Measurements from ENCODE around the gene ANKS1B. TPM values are rescaled to one million over a fixed set of nuclear protein-coding genes. Genes with fewer than 3 reads are reported as not detected.
A peak's percentile ranks its signal among the peaks of the same experiment; 100 is the strongest.

Gene ANKS1B
- total and polyA plus RNA-seq, 5 donors, result 0.43 to 7.4 (median 3.3) TPM

DNA sequence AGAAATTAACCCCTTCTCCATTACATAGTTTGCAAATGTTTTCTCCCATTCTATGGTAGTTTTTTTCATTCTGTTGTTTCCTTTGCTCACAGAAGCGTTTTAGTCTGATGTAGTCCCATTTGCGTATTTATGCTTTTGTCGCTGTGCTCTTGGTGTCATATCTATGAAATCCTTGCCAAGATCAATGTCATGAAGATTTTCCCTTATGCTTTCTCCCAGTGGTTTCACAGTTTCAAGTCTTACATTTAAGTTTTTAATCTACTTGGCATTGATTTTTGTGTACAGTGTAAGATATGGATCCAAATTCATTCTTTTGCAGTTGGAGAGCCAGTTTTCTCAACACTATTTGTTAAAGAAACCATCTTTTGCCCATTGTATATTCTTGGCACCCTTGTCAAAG lies 982.0 kb downstream of the ANKS1B start:
- H3K27ac ChIP-seq (ENCODE audit: low read length), result no peak overlapping the region
- DNase-seq (no peak), ATAC-seq (no peak)
- no peaks in the 10 kb centered on the region for H3K9me3 ChIP-seq (ENCODE audit: control insufficient read depth, low read length)
- no peaks in the 10 kb centered on the region for H3K4me1 ChIP-seq (ENCODE audit: control insufficient read depth, insufficient read depth, low read length)
- WGBS, result 88% methylated on average over 3 of the region's 3 CpGs
- intact Hi-C loops (cut with DNase I), result no loop called here
- H3K4me3 ChIP-seq (ENCODE audit: low read length), result no peak overlapping the region
- H3K27me3 ChIP-seq (ENCODE audit: control insufficient read depth, insufficient read depth), result no peaks in the 10 kb centered on the region

DNA sequence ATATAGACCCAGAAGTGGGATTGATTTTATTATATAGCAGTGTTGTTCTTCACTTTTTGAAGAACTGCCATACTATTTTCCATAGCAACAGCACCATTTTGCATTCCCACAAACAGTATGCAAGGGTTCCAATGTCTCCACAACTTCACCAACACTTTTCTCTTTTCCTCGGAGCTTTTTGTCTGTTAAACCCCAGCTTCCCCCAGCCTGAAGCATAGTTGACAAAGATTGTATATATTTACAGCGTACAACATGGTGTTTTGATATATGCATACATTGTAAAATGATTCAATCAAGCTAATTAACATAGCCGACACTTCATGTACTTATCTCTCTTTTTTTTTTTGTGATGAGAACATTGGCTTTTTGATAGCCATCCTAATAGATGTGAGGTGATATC lies 982.6 kb downstream of the ANKS1B start:
- 82% methylated on average over 3 of the region's 3 CpGs for WGBS
- Histone ChIP-seq H3K4me3 (ENCODE audit: low read length) (no peak overlapping the region), H3K27ac (ENCODE audit: low read length) (no peak overlapping the region), H3K9me3 (ENCODE audit: control insufficient read depth, low read length) (no peaks in the 10 kb centered on the region), H3K27me3 (ENCODE audit: control insufficient read depth, insufficient read depth) (no peaks in the 10 kb centered on the region), H3K4me1 (ENCODE audit: control insufficient read depth, insufficient read depth, low read length) (no peaks in the 10 kb centered on the region)
- DNase-seq, result no peak
- intact Hi-C loops (cut with DNase I), result no loop called here
- no peak for ATAC-seq

DNA sequence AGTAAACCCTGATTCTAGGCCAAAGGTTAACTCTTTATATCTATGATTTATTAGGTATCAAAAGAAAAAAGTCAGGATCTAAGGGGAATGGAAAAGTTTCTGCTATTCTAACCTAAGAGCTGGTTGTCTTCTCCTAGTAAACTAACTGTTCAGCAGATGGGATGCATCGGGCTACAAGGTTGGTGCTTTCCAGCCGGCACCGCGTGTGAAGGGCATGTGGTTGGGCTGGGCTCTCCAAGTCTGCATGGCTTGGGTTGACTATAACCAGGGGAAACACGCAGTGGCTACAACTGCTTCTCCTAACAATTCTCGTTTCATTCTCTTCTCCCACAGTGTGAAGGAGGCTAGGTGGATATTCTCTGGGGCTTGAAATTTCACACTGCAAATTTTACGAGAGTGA lies 985.2 kb downstream of the ANKS1B start:
- Histone ChIP-seq H3K27me3 (ENCODE audit: control insufficient read depth, insufficient read depth) (no peaks in the 10 kb centered on the region), H3K4me3 (ENCODE audit: low read length) (no peak overlapping the region), H3K9me3 (ENCODE audit: control insufficient read depth, low read length) (no peaks in the 10 kb centered on the region), H3K4me1 (ENCODE audit: control insufficient read depth, insufficient read depth, low read length) (no peaks in the 10 kb centered on the region), H3K27ac (ENCODE audit: low read length) (no peak overlapping the region)
- ATAC-seq (no peak), DNase-seq (peak in 1 of 3 donors; percentile 18)
- intact Hi-C loops (cut with DNase I), result loop anchor here in 3 of 4 donors (5.0 kb wide), 1 partner anchor 302 kb away; no protein-coding TSS in a partner anchor
- WGBS, result 68% methylated on average over 7 of the region's 7 CpGs

DNA sequence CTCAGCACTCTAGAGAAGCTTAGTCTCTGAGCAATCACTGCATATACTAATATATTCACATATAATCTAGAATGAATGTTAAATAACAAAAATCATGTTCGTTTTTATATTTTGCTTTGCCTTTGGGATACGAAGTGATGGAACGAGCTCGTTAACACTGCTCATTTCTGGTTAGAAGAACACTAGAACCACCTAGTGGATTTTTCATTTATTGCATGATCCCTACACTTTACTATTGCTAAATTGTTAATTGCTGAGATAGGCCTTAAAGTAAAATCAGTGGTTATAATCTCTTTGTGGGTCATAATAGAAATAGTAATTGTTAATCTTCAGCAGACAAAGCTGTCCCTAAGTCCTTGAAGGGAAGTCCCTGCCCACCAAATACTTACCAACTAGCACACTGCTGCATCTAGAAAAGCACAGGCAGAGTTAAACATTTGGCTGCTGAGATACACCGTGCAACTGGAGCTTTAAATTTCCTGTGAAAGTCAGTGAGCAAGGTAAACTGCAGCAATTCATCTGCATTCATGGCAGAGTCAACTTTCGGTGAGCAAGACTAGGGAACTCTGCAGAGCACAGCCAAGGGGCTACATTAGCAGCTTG lies 985.9 kb downstream of the ANKS1B start:
- Histone ChIP-seq H3K4me1 (ENCODE audit: control insufficient read depth, insufficient read depth, low read length) (no peaks in the 10 kb centered on the region), H3K27me3 (ENCODE audit: control insufficient read depth, insufficient read depth) (no peaks in the 10 kb centered on the region), H3K4me3 (ENCODE audit: low read length) (no peak overlapping the region), H3K9me3 (ENCODE audit: control insufficient read depth, low read length) (no peaks in the 10 kb centered on the region), H3K27ac (ENCODE audit: low read length) (no peak overlapping the region)
- 22% methylated on average over 6 of the region's 6 CpGs for WGBS
- intact Hi-C loops (cut with DNase I), result loop anchor here in 3 of 4 donors (5.0 kb wide), 1 partner anchor 301 kb away; no protein-coding TSS in a partner anchor
- ATAC-seq (peak; percentile 59 to 71), DNase-seq (no peak)

DNA sequence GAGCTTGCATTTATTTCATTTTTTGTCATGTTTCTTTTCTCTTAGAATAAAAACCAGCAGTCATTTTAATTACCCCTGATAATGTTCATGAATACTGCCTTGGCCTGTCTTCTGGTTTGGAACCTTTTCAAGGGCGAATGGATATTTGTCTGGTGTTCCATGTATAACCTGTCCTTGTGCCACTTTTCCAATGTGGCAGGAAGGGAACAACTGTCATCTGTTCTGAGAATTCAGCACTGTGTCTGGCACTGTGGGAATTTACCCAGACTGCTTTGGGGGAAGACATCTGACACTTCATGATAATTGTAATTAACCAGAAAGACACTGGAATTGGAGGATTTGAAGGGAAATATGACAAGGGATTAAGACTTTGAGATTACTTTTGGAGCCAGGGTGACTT lies 986.8 kb downstream of the ANKS1B start:
- Histone ChIP-seq H3K27ac (ENCODE audit: low read length) (no peak overlapping the region), H3K4me3 (ENCODE audit: low read length) (no peak overlapping the region), H3K27me3 (ENCODE audit: control insufficient read depth, insufficient read depth) (no peaks in the 10 kb centered on the region), H3K9me3 (ENCODE audit: control insufficient read depth, low read length) (no peaks in the 10 kb centered on the region), H3K4me1 (ENCODE audit: control insufficient read depth, insufficient read depth, low read length) (no peaks in the 10 kb centered on the region)
- intact Hi-C loops (cut with DNase I), result loop anchor here in 3 of 4 donors (5.0 kb wide), 1 partner anchor 301 kb away; no protein-coding TSS in a partner anchor
- DNase-seq (no peak), ATAC-seq (no peak)
- WGBS, result 69% methylated on average over 1 of the region's 1 CpG

DNA sequence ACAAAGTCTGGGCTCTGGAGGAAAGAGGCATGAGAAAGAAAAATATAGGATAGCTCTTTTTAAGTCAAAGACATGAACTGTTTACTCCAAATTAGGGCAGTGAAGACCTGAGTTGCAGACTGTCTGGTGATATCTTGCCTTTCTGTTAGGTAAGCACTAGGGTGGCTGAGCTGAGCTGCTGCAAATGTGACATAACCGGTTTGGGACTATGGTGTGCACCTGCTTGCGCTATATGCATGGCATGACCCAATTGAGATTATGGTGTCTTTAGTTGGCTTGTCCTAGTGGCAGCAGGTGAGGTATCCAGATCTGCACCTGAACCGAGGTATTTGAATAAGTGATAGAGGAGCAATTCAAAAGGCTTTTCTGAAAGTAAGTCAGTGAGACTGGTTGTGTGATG lies 994.1 kb downstream of the ANKS1B start:
- DNase-seq, result no peak
- Histone ChIP-seq H3K27me3 (ENCODE audit: control insufficient read depth, insufficient read depth) (no peaks in the 10 kb centered on the region), H3K9me3 (ENCODE audit: control insufficient read depth, low read length) (no peaks in the 10 kb centered on the region), H3K4me1 (ENCODE audit: control insufficient read depth, insufficient read depth, low read length) (no peaks in the 10 kb centered on the region), H3K27ac (ENCODE audit: low read length) (no peak overlapping the region), H3K4me3 (ENCODE audit: low read length) (no peak overlapping the region)
- WGBS, result 84% methylated on average over 3 of the region's 3 CpGs
- intact Hi-C loops (cut with DNase I), result no loop called here
- no peak for ATAC-seq

DNA sequence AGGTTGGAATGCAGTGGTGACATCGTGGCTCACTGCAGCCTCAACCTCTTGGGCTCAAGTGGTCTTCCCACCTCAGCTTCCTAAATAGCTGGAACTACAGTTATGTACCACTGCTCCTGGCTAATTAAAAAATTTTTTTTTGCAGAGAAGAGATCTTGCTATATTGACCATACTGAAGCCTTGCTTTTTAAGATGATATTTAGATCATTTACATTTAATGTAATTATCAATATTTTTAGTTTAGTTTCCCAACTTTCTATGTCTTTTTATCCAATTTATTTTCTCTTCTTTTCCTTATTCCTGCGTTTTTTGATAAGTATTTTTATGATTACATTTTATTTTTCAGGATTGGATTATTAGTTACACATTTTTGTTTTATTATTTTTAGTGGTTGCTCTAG lies 999.6 kb downstream of the ANKS1B start:
- Histone ChIP-seq H3K27me3 (ENCODE audit: control insufficient read depth, insufficient read depth) (no peaks in the 10 kb centered on the region), H3K9me3 (ENCODE audit: control insufficient read depth, low read length) (peaks cover 2% of the 10 kb centered on the region), H3K4me3 (ENCODE audit: low read length) (no peak overlapping the region), H3K27ac (ENCODE audit: low read length) (no peak overlapping the region), H3K4me1 (ENCODE audit: control insufficient read depth, insufficient read depth, low read length) (no peaks in the 10 kb centered on the region)
- no peak for DNase-seq
- 72% methylated on average over 2 of the region's 2 CpGs for WGBS
- intact Hi-C loops (cut with DNase I), result no loop called here
- no peak for ATAC-seq

DNA sequence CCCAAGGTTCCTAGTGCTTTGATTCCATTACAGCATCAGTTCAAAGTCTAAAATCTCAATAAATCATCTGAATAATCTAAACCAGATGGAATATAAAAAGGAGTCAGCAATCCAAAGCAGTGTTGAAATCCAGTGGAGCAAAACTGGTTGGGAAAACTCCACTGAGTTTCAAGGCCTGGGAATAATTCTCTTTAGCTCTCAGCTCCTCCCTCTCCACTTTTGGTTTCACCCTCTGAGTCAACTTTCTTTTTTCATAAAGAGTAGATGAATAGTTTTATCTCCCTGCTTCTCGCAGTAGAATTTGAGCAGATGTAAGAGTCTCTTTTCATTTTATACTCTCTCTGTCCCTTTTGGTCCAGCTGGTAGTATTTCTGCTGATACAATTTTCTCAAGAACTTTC lies 1001.1 kb downstream of the ANKS1B start:
- WGBS, result 81% methylated on average over 1 of the region's 1 CpG
- H3K27ac ChIP-seq (ENCODE audit: low read length), result no peak overlapping the region
- intact Hi-C loops (cut with DNase I), result no loop called here
- H3K4me1 ChIP-seq (ENCODE audit: control insufficient read depth, insufficient read depth, low read length), result no peaks in the 10 kb centered on the region
- H3K9me3 ChIP-seq (ENCODE audit: control insufficient read depth, low read length), result peaks cover 2% of the 10 kb centered on the region
- no peak for DNase-seq
- no peaks in the 10 kb centered on the region for H3K27me3 ChIP-seq (ENCODE audit: control insufficient read depth, insufficient read depth)
- H3K4me3 ChIP-seq (ENCODE audit: low read length), result no peak overlapping the region
- ATAC-seq, result no peak

DNA sequence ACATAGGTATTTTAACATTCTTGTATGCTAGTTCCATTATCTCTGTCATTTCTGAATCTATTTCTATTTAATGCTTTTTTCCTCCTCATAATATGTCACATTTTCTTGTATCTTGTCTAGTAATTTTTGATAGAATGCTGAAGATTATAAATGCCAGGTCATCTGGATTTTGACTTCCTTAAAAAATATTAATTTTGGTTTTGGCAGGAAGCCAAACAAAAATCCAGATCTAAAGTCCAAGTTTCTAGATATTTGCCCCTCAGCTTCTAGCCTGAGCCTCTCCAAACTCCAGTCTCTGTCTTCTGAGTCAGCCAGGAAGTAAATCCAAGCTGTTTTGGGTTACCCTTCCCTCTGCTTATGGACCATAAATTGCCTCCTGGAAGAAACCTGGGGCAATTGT lies 1004.2 kb downstream of the ANKS1B start:
- Histone ChIP-seq H3K27ac (ENCODE audit: low read length) (no peak overlapping the region), H3K4me3 (ENCODE audit: low read length) (no peak overlapping the region), H3K9me3 (ENCODE audit: control insufficient read depth, low read length) (peaks cover 2% of the 10 kb centered on the region), H3K4me1 (ENCODE audit: control insufficient read depth, insufficient read depth, low read length) (no peaks in the 10 kb centered on the region), H3K27me3 (ENCODE audit: control insufficient read depth, insufficient read depth) (no peaks in the 10 kb centered on the region)
- DNase-seq, result no peak
- intact Hi-C loops (cut with DNase I), result no loop called here
- ATAC-seq, result no peak

DNA sequence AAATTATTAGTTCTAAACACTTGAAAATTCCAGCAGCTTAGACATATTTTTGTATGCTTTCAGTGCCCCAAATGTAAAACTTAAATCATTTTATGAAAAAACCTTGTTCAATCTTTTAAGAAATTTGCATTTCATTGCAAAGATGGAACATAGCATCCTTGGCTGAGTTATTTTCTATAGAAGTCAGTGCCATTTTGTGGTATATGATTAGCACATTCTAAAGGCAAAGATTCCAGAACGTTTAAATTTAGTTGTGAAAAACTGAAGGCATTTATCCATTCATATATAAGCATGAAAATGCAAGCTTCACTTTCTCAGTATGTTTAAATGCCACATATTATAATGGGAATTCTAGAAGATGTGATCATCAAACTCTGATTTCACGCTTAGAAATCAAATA lies 1007.5 kb downstream of the ANKS1B start:
- no peaks in the 10 kb centered on the region for H3K9me3 ChIP-seq (ENCODE audit: control insufficient read depth, low read length)
- H3K4me3 ChIP-seq (ENCODE audit: low read length), result no peak overlapping the region
- DNase-seq (no peak), ATAC-seq (no peak)
- intact Hi-C loops (cut with DNase I), result no loop called here
- no peaks in the 10 kb centered on the region for H3K4me1 ChIP-seq (ENCODE audit: control insufficient read depth, insufficient read depth, low read length)
- no peak overlapping the region for H3K27ac ChIP-seq (ENCODE audit: low read length)
- WGBS, result 67% methylated on average over 2 of the region's 2 CpGs
- no peaks in the 10 kb centered on the region for H3K27me3 ChIP-seq (ENCODE audit: control insufficient read depth, insufficient read depth)

DNA sequence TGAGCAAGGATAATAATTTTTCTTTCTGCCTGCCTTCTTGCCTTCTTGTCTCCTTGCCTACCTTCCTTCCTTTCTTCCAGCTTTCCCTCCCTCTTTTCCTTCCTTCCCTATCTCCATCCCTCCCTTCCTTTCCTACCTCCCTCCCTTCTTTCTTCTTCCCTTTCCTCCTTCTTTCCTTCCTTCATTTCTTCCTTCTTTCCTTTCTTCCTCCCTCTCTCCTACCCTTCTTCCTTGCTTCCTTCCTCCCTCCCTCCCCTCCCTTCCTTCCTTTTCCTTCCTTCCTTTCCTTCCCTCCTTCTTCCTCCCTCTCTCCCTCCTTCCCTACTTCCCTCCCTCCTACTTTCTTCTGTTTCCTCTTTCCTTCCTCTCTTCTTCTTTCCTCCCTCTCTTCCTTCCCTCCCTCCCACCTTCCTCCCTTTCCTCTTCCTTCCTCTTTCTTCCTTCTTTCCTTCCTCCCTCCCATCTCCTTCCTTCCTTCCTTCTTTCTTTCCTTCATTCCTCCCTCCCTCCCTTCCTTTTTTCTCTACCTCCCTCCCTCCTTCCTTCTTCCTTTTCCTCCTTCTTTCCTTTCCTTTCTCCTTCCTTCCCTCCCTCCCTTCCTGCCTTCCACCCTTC lies 1009.9 kb downstream of the ANKS1B start:
- no peak for DNase-seq
- H3K4me1 ChIP-seq (ENCODE audit: control insufficient read depth, insufficient read depth, low read length), result no peaks in the 10 kb centered on the region

DNA sequence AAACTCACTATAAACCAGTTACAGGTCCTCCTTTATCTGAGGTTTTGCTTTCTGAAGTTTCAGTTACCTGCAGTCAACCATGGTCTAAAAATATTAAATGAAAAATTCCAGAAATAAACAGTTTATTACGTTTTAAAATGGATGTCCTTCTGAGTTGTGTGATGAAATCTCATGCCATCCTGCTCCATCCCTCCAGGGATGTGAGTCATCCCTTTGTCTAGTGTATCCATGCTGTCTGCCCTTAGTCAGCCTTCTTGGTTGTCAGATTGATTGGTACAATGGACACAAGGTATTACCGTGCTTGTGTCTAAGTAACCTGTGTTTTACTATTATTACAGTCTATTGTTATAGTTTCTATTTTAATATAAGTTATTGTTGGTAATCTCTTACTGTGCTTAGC lies 1011.3 kb downstream of the ANKS1B start:
- 72% methylated on average over 2 of the region's 2 CpGs for WGBS
- H3K4me1 ChIP-seq (ENCODE audit: control insufficient read depth, insufficient read depth, low read length), result no peaks in the 10 kb centered on the region
- no peak overlapping the region for H3K27ac ChIP-seq (ENCODE audit: low read length)
- no peaks in the 10 kb centered on the region for H3K9me3 ChIP-seq (ENCODE audit: control insufficient read depth, low read length)
- DNase-seq (no peak), ATAC-seq (no peak)
- H3K27me3 ChIP-seq (ENCODE audit: control insufficient read depth, insufficient read depth), result no peaks in the 10 kb centered on the region
- intact Hi-C loops (cut with DNase I), result no loop called here
- no peak overlapping the region for H3K4me3 ChIP-seq (ENCODE audit: low read length)

More for the DNA sequence above, 1009.9 kb downstream of the ANKS1B start:
- no peak for ATAC-seq
- H3K27ac ChIP-seq (ENCODE audit: low read length), result no peak overlapping the region
- no peak overlapping the region for H3K4me3 ChIP-seq (ENCODE audit: low read length)
- no peaks in the 10 kb centered on the region for H3K27me3 ChIP-seq (ENCODE audit: control insufficient read depth, insufficient read depth)
- H3K9me3 ChIP-seq (ENCODE audit: control insufficient read depth, low read length), result no peaks in the 10 kb centered on the region
- intact Hi-C loops (cut with DNase I), result no loop called here

All from right cardiac atrium (tissue), 5 donors.